Measurements from ENCODE around the gene KIAA1671. TPM values are rescaled to one million over a fixed set of nuclear protein-coding genes. Genes with fewer than 3 reads are reported as not detected.

KIAA1671 gene
- total and polyA plus RNA-seq, 2 of the 4 experiments (the other 2 are of a cell fraction) = 0.02 TPM; not detected in 1

GRCh38 chr22:24969560-24970301 lies 17.2 kb downstream of the KIAA1671 start:
- Histone ChIP-seq H2BK20ac (ENCODE audit: low read depth, low read length) (no peak overlapping the region), H4K20me1 (ENCODE audit: insufficient read depth, low read length) (no peaks in the 10 kb centered on the region), H4K8ac (ENCODE audit: low read depth in 2 of 2, low read length in 2 of 2) (no peak overlapping the region), H3K9me1 (ENCODE audit: insufficient read depth, low read length) (no peaks in the 10 kb centered on the region), H4K91ac (ENCODE audit: insufficient read depth, low read depth, low read length) (no peak overlapping the region), H3K27ac (ENCODE audit: insufficient read depth, low read length) (no peak overlapping the region), H3K4me2 (ENCODE audit: low read depth, low read length) (no peak overlapping the region), H3K9ac (ENCODE audit: low read depth, low read length) (no peak overlapping the region), H3K36me3 (ENCODE audit: control insufficient read depth, insufficient read depth, low read length) (no peaks in the 10 kb centered on the region), H2BK120ac (ENCODE audit: low read depth, low read length) (no peak overlapping the region), H3K14ac (replicated peaks; ENCODE audit: low read depth, low read length) (no peak overlapping the region), H3K56ac (ENCODE audit: extremely low read depth, insufficient read depth, low read length) (no peak overlapping the region), H3K18ac (ENCODE audit: low read depth, low read length) (no peak overlapping the region), H3K4me3 (ENCODE audit: insufficient read depth, low read depth, low read length) (no peak overlapping the region), H2AK9ac (replicated peaks; ENCODE audit: low read depth, low read length, poor library complexity) (no peak overlapping the region), H3K9me3 (ENCODE audit: control insufficient read depth, insufficient read depth, low read length) (no peaks in the 10 kb centered on the region), H3K79me1 (ENCODE audit: low read depth in 1 of 2, low read length in 2 of 2) (no peaks in the 10 kb centered on the region), H3K4me1 (ENCODE audit: control insufficient read depth, insufficient read depth, low read length) (no peaks in the 10 kb centered on the region), H2AK5ac (ENCODE audit: low read depth, low read length) (no peak overlapping the region), H2AFZ (replicated peaks; ENCODE audit: low read length, poor library complexity) (no peak overlapping the region), H3K23ac (ENCODE audit: low read depth, low read length) (no peak overlapping the region), H2BK15ac (ENCODE audit: low read depth, low read length) (no peak overlapping the region), H3K27me3 (ENCODE audit: control insufficient read depth, insufficient read depth, low read length) (no peaks in the 10 kb centered on the region; the same call in 1 of the 2 replicates), H4K5ac (ENCODE audit: low read depth, low read length) (no peak overlapping the region), H3K4ac (ENCODE audit: low read depth, low read length) (no peak overlapping the region), H2BK5ac (ENCODE audit: low read depth, low read length, poor library complexity, severe bottlenecking) (no peak overlapping the region)
- ChIA-PET POLR2A (ENCODE audit: unreplicated experiment) (no interaction called here), CTCF (interaction anchor here (0.7 kb wide), 1 partner anchor 79 kb away, joined by 6 read pairs; no protein-coding TSS in a partner anchor)
- 93% methylated on average over 2 of the region's 12 CpGs; no CpG with 5 or more reads in 1 of the 2 experiments for WGBS, 2 experiments (ENCODE audit: extremely low coverage in 2 of 2, insufficient read length in 1 of 2)
- no peak for DNase-seq
- in situ Hi-C loops (cut with MboI; ENCODE audit: low sequenced_read_pairs) (no loop called here), intact Hi-C loops (cut with micrococcal nuclease) (no loop called here), dilution Hi-C loops (cut with HindIII; ENCODE audit: low sequenced_read_pairs, unreplicated experiment) (no loop called here)
- BruUV-seq (replicated peaks) = no TSS peak
- TF ChIP-seq MAFK (IDR thresholded peaks at IDR 0.05; ENCODE audit: low read depth, low read length) = no peak
- no peak for TF ChIP-seq CTCF (conservative IDR thresholded peaks at IDR 0.05; ENCODE audit: low read depth, low read length)
- no peak for TF ChIP-seq FOS (IDR thresholded peaks at IDR 0.05; ENCODE audit: low read depth, low read length)
- no peak for TF ChIP-seq CEBPB (IDR thresholded peaks at IDR 0.05; ENCODE audit: low read depth, low read length)
- TF ChIP-seq MXI1 (IDR thresholded peaks at IDR 0.05; ENCODE audit: borderline replicate concordance, low read depth, low read length) = no peak
- no peak for TF ChIP-seq RFX5 (IDR thresholded peaks at IDR 0.05; ENCODE audit: low read depth, low read length)
- no peak for ATAC-seq (ENCODE audit: low read depth)
